T-helper 2 cell treated with Interferon-gamma antibody and Interleukin-4, amounts not matched to agents 5 μg/mL and 100 μg/mL, for 36 hours (primary cell): ENCODE data around the gene GLIS2.
"Not testable (repeated sequence)": the region's sequence is repeated elsewhere in the genome, so short reads cannot be mapped to it uniquely, and the experiment has no call there.

ENCODE experiments used
- DNase-seq: peaks from one replicate; pipeline ENCODE4 v3.0.0; 2021; ENCODE audit warnings: low spot score
- H3K27ac Mint-ChIP-seq: one replicate; pipeline ENCODE4 v1.8.0; 2021; ENCODE audit warnings: mild to moderate bottlenecking, mixed read lengths
- H3K27me3 Mint-ChIP-seq: one replicate; pipeline ENCODE4 v1.8.0; 2021; ENCODE audit warnings: low read depth, mixed read lengths
- H3K36me3 Mint-ChIP-seq: one replicate; pipeline ENCODE4 v1.8.0; 2021; ENCODE audit warnings: low read depth, mixed read lengths
- H3K4me1 Mint-ChIP-seq: one replicate; pipeline ENCODE4 v1.8.0; 2021; ENCODE audit warnings: low read depth, mixed read lengths
- H3K4me3 Mint-ChIP-seq: one replicate; pipeline ENCODE4 v1.8.0; 2022; ENCODE audit warnings: mild to moderate bottlenecking, moderate library complexity, mixed read lengths
- H3K9me3 Mint-ChIP-seq: one replicate; pipeline ENCODE4 v1.8.0; 2021; ENCODE audit warnings: mixed read lengths

GLIS2 gene

DNA sequence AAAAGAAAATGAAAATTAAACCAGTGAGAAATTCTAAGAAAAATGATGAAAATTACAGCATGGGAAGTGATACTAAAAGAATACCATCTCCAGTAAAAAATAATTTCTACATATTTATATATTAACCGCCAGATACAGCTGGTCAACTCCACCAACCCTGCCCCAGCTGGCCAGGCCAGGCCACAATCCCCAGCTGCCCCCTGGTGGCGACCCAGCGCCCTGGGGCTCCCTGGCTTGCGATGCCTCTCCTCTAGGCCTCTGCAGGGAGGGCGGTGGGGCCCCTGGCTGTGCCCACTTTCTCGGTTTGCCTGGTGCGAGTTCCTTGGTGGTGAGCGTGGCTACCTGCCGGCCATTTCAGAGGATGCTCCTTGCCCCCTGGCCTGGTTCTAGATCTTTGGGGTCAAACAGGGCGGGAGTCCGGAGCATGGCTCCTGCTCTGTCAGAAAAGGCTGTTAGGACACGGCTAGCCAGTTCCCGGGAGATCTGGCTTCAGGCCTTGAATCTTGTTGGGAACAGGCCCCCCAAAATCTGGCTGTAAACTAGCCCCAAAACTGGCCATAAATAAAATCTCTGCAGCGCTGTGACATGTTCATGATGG lies 14.5 kb downstream of the GLIS2 start:
- DNase-seq: peak; percentile 56
- Mint-ChIP-seq H3K4me3 (no peak overlapping the region), H3K9me3 (no peaks in the 10 kb centered on the region), H3K27ac (no peak overlapping the region), H3K27me3 (peaks cover 13% of the 10 kb centered on the region), H3K36me3 (no peaks in the 10 kb centered on the region), H3K4me1 (no peaks in the 10 kb centered on the region)

DNA sequence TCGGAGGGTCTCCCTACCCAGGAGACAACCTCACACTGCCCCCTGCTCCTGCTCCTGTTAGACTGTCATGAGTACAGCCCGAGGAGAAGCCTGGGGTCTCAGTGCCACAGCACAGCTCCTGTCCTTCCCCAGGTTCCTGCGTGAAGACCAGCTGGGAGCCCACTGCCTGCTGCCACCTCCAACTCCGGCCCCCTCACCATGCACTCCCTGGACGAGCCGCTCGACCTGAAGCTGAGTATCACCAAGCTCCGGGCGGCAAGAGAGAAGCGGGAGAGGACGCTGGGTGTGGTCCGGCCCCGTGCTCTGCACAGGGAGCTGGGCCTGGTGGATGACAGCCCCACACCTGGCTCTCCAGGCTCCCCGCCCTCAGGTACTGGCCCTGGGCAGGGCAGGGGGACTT lies 16.2 kb downstream of the GLIS2 start:
- Mint-ChIP-seq H3K36me3 (no peaks in the 10 kb centered on the region), H3K4me3 (no peak overlapping the region), H3K9me3 (no peaks in the 10 kb centered on the region), H3K4me1 (no peaks in the 10 kb centered on the region), H3K27ac (no peak overlapping the region), H3K27me3 (peaks cover 4% of the 10 kb centered on the region)
- no peak for DNase-seq

DNA sequence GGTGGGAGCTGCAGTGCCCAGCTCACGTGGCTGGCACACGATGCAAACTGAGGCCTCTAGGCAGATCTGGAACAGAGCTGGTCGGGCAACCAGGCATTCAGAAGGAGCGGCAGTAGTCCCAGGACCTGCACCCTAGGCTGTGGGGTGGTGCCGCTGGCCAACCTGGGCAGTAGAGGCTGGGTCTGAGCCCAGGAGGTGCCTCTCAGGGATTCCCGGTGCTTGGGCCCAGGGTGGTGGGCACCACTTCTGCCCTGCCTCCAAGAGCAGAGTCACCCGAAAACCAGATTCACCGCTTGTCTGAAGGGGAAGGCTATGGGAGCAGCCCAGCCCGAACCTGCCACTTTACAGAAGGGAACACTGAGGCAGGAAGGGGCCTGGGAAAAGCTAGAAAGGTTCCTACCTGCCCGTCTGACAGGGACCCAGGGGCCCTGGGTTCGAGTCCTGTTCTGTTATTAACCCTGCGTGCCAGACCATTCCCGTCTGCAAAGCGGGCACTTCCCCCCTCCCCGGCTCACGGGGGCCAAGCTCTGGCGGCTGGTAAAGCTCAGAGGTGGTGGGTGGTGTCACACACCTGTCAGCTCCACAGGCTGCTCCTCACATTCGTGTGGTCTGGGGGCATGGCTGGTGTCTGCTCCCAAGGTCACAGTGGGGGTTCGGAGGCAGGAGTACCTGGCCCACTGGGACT lies 16.9 kb downstream of the GLIS2 start:
- no peak overlapping the region for H3K27ac Mint-ChIP-seq
- H3K4me1 Mint-ChIP-seq: no peaks in the 10 kb centered on the region
- DNase-seq: no peak
- no peaks in the 10 kb centered on the region for H3K9me3 Mint-ChIP-seq
- no peak overlapping the region for H3K4me3 Mint-ChIP-seq
- peaks cover 4% of the 10 kb centered on the region for H3K27me3 Mint-ChIP-seq
- no peaks in the 10 kb centered on the region for H3K36me3 Mint-ChIP-seq

- peaks cover 3% of the 10 kb centered on the region for H3K27me3 Mint-ChIP-seq
- H3K9me3 Mint-ChIP-seq: no peaks in the 10 kb centered on the region
- DNase-seq: no peak
- no peaks in the 10 kb centered on the region for H3K36me3 Mint-ChIP-seq
- no peaks in the 10 kb centered on the region for H3K4me1 Mint-ChIP-seq
- no peak overlapping the region for H3K27ac Mint-ChIP-seq
- no peak overlapping the region for H3K4me3 Mint-ChIP-seq
Observed at GRCh38 chr16:4333308-4333638, 17.4 kb downstream of the GLIS2 start.

DNA sequence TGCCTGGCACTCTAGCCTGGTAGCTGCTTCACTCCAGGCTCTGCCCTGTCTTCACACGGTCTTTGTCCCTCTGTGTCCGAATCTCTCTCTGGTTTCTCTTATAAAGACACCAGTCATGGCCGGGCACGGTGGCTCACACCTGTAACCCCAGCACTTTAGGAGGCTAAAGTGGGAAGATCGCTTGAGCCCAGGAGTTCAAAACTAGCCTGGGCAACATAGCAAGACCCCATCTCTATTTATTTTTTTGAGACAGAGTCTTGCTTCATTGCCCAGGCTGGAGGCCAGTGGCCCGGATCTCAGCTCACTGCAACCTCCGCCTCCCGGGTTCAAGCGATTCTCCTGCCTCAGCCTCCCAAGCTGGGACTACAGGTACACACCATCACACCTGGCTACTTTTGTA lies 17.8 kb downstream of the GLIS2 start:
- not testable (repeated sequence) for H3K27ac Mint-ChIP-seq, H3K27me3 Mint-ChIP-seq, H3K36me3 Mint-ChIP-seq, H3K4me3 Mint-ChIP-seq, H3K9me3 Mint-ChIP-seq, H3K4me1 Mint-ChIP-seq, DNase-seq

DNA sequence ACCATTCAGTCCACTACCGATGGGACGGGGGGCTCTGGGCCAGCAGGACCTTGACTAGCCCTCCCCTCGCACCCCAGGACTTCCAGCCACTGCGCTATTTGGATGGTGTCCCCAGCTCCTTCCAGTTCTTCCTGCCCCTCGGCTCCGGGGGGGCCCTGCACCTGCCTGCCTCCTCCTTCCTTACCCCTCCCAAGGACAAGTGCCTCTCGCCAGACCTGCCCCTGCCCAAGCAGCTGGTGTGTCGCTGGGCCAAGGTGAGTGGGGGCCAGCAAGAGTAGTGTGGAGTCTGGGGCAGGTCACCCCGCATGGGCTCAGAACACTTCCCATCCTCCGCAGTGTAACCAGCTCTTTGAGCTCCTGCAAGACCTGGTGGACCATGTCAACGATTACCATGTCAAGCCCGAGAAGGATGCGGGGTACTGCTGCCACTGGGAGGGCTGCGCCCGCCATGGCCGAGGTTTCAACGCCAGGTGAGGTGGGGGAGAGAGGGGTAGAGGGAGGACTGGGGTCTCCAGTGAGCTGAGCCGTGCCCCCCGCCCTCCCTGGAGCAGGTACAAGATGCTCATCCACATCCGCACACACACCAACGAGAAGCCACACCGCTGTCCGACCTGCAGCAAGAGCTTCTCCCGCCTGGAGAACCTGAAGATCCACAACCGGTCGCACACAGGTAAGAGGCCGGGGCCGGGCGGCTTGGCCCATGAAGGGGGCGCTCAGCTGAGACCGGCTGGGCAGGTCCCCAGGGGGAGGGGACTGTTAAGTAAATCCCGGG lies 19.0 kb downstream of the GLIS2 start:
- DNase-seq: no peak
- Mint-ChIP-seq H3K27ac (no peak overlapping the region), H3K27me3 (no peaks in the 10 kb centered on the region), H3K9me3 (no peaks in the 10 kb centered on the region), H3K4me1 (no peaks in the 10 kb centered on the region), H3K36me3 (no peaks in the 10 kb centered on the region), H3K4me3 (no peak overlapping the region)

DNA sequence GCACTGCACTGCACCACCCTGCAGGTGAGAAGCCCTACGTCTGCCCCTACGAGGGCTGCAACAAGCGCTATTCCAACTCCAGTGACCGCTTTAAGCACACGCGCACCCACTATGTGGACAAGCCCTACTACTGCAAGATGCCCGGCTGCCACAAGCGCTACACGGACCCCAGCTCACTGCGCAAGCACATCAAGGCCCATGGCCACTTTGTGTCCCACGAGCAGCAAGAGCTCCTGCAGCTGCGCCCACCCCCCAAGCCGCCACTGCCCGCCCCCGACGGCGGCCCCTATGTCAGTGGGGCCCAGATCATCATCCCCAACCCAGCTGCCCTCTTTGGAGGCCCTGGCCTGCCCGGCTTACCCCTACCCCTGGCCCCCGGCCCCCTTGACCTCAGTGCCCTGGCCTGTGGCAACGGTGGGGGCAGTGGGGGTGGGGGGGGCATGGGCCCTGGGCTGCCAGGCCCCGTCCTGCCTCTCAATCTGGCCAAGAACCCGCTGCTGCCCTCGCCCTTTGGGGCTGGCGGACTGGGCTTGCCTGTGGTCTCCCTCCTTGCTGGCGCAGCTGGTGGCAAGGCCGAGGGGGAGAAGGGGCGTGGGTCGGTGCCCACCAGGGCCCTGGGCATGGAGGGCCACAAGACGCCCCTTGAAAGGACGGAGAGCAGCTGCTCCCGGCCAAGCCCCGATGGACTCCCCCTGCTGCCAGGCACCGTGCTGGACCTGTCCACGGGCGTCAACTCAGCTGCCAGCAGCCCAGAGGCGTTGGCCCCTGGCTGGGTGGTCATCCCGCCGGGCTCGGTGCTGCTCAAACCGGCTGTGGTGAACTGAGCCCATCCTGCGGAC lies 21.1 kb downstream of the GLIS2 start:
- Mint-ChIP-seq H3K36me3 (no peaks in the 10 kb centered on the region), H3K27ac (no peak overlapping the region), H3K4me3 (no peak overlapping the region), H3K9me3 (no peaks in the 10 kb centered on the region), H3K27me3 (no peaks in the 10 kb centered on the region), H3K4me1 (no peaks in the 10 kb centered on the region)
- DNase-seq: no peak

- no peak for DNase-seq
- no peaks in the 10 kb centered on the region for H3K27me3 Mint-ChIP-seq
- no peaks in the 10 kb centered on the region for H3K4me1 Mint-ChIP-seq
- no peaks in the 10 kb centered on the region for H3K9me3 Mint-ChIP-seq
- no peaks in the 10 kb centered on the region for H3K36me3 Mint-ChIP-seq
- no peak overlapping the region for H3K4me3 Mint-ChIP-seq
- no peak overlapping the region for H3K27ac Mint-ChIP-seq
Observed at GRCh38 chr16:4337540-4338088, 21.7 kb downstream of the GLIS2 start.

DNA sequence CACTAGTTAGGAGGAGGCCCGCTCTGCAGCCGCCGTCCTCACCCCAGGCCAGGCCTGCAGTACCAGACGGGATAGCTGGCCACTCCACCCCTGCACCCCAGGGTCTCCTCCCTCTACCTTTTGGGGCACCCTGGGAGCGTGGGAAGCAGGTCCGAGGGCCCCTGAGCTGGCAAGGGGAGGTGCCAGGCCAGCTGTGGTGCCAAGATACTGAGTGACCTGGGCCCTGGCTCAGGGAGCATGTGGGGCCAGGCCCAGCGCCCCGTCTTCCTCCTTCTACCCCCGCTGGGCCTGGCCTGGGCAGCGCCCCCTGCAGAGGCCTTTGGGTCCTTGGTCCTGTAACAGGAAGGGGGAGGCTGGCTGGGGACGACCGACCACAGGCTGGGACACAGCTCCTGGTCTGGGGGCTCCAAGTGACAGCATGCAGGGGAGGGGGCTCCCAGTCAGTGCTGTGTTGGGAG lies 22.3 kb downstream of the GLIS2 start:
- DNase-seq: no peak
- no peak overlapping the region for H3K27ac Mint-ChIP-seq
- H3K4me1 Mint-ChIP-seq: no peaks in the 10 kb centered on the region
- no peaks in the 10 kb centered on the region for H3K36me3 Mint-ChIP-seq
- H3K9me3 Mint-ChIP-seq: no peaks in the 10 kb centered on the region
- H3K27me3 Mint-ChIP-seq: no peaks in the 10 kb centered on the region
- H3K4me3 Mint-ChIP-seq: no peak overlapping the region

- Mint-ChIP-seq H3K4me1 (no peaks in the 10 kb centered on the region), H3K36me3 (no peaks in the 10 kb centered on the region), H3K9me3 (no peaks in the 10 kb centered on the region), H3K4me3 (no peak overlapping the region), H3K27ac (no peak overlapping the region), H3K27me3 (no peaks in the 10 kb centered on the region)
- DNase-seq: no peak
Observed at GRCh38 chr16:4338712-4339299, 22.9 kb downstream of the GLIS2 start.

GRCh38 chr16:4339455-4339854 lies 23.6 kb downstream of the GLIS2 start:
- no peak for DNase-seq
- Mint-ChIP-seq H3K4me3 (no peak overlapping the region), H3K9me3 (no peaks in the 10 kb centered on the region), H3K27me3 (no peaks in the 10 kb centered on the region), H3K27ac (no peak overlapping the region), H3K4me1 (no peaks in the 10 kb centered on the region), H3K36me3 (no peaks in the 10 kb centered on the region)

DNA sequence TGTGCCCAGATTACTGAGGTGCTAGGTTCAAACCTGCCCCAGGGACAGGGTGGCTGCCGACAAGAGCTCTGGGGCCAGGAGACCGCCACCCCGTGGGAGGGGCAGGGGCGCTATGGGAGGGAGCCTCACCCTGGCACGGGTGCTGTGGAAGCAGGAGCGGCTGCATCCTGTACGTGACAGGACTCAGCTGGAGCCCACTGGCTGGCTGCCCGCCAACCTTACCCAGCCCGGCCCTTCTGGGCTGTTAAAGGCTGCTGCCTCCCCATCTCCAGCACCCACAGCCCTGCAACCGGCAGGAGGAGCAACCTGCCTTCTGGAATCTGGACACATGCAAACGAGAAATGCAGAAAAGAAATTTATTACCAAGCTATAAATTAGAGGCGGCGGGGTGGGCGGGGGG lies 24.0 kb downstream of the GLIS2 start:
- no peaks in the 10 kb centered on the region for H3K36me3 Mint-ChIP-seq
- H3K4me3 Mint-ChIP-seq: no peak overlapping the region
- no peak overlapping the region for H3K27ac Mint-ChIP-seq
- no peak for DNase-seq
- no peaks in the 10 kb centered on the region for H3K27me3 Mint-ChIP-seq
- no peaks in the 10 kb centered on the region for H3K9me3 Mint-ChIP-seq
- no peaks in the 10 kb centered on the region for H3K4me1 Mint-ChIP-seq

DNA sequence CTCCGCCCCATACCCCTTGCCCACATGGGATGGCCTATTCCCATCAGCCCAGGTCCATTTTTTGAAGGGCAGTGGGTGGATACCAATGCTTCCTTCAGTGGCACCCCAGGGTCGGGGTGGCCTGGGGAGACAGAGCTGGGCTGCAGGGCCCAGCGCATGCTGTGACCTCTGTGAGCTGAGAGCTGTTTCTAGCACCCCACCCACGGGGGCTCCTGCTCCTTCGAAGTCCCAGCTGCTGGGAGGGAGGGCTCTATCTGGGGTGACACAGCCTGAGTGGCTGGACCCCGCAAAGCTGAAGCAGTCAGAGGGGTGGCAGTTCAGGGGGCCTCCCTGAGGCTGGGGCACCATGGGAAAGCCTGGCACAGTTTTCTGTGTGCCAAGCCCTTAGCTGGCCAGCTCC lies 24.6 kb downstream of the GLIS2 start:
- DNase-seq: no peak
- no peak overlapping the region for H3K4me3 Mint-ChIP-seq
- no peaks in the 10 kb centered on the region for H3K9me3 Mint-ChIP-seq
- no peaks in the 10 kb centered on the region for H3K36me3 Mint-ChIP-seq
- H3K27ac Mint-ChIP-seq: no peak overlapping the region
- H3K27me3 Mint-ChIP-seq: no peaks in the 10 kb centered on the region
- H3K4me1 Mint-ChIP-seq: no peaks in the 10 kb centered on the region
